Endothelial cell of umbilical vein (primary cell): ENCODE measurements around the gene INSYN2B.

Experiments used
- EZH2 ChIP-seq: IDR thresholded peaks from 2 replicates; pipeline ENCODE4 v1.6.1; 2012; ENCODE audit warnings: borderline replicate concordance, low read depth, mild to moderate bottlenecking, moderate library complexity, low read length, inconsistent platforms; ENCODE audit not compliant: severe bottlenecking
- POLR2AphosphoS5 ChIP-seq: IDR thresholded peaks from 2 replicates; pipeline ENCODE4 v1.6.1; 2012; ENCODE audit warnings: low read depth, mild to moderate bottlenecking, control low read depth, low read length, moderate library complexity; ENCODE audit not compliant: insufficient read depth
- TF ChIP-seq, protein P1 (sequence below), 2 donors: IDR thresholded peaks; 1 replicate in 1 of 2; 2 replicates in 1 of 2; pipeline ENCODE4 v1.5.1; 2011; ENCODE audit warnings: low read length in 2 of 2, mild to moderate bottlenecking in 2 of 2, moderate library complexity in 2 of 2, control low read depth in 1 of 2, inconsistent platforms in 1 of 2, low read depth in 1 of 2; ENCODE audit not compliant: insufficient read depth in 1 of 2; ENCODE audit errors: extremely low read depth in 1 of 2

GRCh38 chr5:169954786-169955185 lies 25.5 kb downstream of the INSYN2B start:
- TF ChIP-seq EZH2 (no peak), POLR2AphosphoS5 (no peak)
- TF ChIP-seq, protein P1, sequence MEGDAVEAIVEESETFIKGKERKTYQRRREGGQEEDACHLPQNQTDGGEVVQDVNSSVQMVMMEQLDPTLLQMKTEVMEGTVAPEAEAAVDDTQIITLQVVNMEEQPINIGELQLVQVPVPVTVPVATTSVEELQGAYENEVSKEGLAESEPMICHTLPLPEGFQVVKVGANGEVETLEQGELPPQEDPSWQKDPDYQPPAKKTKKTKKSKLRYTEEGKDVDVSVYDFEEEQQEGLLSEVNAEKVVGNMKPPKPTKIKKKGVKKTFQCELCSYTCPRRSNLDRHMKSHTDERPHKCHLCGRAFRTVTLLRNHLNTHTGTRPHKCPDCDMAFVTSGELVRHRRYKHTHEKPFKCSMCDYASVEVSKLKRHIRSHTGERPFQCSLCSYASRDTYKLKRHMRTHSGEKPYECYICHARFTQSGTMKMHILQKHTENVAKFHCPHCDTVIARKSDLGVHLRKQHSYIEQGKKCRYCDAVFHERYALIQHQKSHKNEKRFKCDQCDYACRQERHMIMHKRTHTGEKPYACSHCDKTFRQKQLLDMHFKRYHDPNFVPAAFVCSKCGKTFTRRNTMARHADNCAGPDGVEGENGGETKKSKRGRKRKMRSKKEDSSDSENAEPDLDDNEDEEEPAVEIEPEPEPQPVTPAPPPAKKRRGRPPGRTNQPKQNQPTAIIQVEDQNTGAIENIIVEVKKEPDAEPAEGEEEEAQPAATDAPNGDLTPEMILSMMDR (IDR thresholded peaks at IDR 0.05; ENCODE audit: extremely low read depth in 1 of 2, insufficient read depth in 1 of 2, low read depth in 1 of 2, low read length in 2 of 2): no peak
